Measurements from ENCODE around the gene MTHFD1L.

The MTHFD1L gene

GRCh38 chr6:151051164-151051563, 185.7 kb downstream of the MTHFD1L start:
- no peak for DNase-seq

- no peak for DNase-seq
These were observed 186.6 kb downstream of the MTHFD1L start for GRCh38 chr6:151052021-151052646.

DNA sequence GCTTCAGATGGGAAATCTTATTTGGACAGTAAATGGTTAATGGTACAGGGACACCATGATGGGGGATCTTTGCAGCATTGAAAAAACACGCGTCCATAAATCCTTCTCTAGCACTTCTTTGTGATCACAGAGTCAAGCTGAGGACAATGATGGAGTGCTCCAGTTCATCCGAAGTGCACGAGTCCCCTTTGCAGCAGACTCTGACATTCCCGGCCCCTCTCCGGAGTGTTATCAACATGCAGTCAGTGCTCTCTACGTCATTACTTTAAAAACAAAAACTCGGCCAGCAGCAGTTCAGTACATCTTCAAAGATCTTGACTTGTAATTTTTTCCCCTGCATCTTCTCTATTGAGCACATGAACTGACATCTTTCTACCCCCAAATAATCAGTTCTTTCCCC, 188.8 kb downstream of the MTHFD1L start:
- DNase-seq: no peak

DNA sequence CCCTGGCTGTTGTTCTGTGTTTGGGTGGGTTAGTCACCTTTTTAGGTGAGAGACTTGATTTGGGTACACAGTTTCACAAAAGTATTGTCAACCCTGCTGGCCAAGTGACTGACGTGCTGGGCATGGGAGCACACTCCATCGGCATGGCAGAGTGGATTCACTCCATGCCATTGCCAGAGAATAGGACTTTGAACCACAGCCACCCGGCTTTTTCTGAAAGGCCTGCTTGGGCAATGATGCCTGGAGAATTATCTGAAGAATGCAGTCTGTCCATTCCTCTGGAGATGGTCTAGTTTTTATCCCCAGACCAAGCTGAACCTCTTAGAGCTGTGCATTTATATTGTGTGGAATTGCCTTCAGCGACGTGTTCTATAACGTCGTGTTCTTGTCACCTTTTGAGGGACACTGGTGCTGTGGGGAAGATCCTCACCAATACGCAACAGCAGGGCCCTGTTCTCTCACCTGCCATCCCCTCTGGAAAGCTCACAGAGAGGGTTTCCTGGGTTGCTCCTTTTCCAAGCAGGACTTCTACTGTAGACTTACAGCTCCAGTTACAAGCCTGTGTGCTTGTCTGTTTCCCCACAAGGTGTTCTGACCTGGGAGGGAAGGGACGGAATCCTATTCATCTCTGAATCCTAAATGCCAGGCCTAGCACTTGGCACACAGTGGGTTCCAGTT, 190.9 kb downstream of the MTHFD1L start:
- DNase-seq: no peak

GRCh38 chr6:151057061-151057460, 191.6 kb downstream of the MTHFD1L start:
- DNase-seq: peak; percentile 25

- peak; percentile 37 for DNase-seq
These were observed 192.7 kb downstream of the MTHFD1L start for GRCh38 chr6:151058021-151058733.

GRCh38 chr6:151059612-151060095, 194.2 kb downstream of the MTHFD1L start:
- DNase-seq: no peak

DNA sequence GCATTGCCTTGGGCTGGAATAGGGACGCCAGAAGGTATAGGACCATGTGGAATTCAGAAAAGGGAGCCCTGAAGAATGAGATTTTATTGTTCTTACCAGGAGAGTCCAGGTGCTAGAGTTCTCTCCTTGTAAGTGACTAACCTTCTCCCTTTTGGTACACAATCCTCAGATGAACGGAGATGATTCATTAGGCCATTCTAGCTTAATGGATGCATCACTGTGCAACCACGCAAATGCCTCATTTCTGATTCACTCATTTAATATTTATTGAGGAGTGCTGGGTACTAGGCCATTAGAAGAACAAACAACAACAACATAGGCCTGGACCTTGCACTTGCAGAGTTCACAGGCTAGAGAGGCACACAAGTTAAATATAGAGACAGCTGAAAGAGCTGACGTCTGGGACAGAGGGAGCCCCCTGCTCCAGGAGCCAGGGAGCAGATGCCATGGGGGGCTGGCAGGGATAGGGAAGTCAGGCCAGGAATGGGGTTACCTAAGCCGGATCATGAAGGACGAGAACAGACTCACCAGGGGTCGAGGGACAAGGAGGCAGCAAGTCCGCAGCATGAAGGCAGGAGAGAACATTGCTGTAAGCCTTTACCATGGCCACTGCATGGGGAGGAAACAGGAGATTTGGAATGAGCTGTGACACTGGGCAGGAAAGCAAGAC, 194.7 kb downstream of the MTHFD1L start:
- no peak for DNase-seq

DNA sequence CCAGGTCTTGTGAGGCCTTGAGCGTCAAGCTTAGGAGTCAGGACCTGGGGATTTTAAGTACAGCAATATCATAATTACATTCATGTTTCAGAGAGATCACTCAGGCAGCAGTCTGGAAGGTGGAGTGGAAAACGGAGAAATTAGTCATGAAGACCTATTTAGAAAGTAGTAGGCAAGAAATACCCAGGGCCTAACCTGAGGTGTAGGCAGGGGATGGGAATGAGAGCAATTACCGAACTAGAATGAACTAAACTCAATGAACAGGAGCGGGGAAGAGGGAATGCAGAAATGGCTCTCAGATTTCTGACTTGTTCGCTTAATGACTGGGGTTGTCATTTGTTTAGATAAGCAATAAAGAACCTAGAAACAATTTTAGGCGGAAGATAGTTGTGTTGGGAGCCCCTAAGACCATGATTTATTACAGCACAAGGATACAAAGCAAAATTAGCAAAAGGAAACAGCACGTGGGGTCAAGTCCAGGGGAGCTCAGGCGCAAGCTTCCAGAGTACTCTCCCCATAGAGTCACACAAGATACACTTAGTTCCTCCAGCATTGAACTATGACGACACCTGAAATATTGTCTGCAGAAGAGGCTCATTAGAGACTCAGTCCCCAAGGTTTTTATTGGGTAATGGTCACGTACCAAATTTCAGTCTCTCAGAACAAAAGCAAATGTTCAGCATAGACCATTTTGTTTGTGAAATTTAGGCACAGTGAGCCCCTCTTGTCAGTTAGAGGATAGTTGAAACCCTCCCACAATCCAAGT, 195.4 kb downstream of the MTHFD1L start:
- DNase-seq: no peak

DNA sequence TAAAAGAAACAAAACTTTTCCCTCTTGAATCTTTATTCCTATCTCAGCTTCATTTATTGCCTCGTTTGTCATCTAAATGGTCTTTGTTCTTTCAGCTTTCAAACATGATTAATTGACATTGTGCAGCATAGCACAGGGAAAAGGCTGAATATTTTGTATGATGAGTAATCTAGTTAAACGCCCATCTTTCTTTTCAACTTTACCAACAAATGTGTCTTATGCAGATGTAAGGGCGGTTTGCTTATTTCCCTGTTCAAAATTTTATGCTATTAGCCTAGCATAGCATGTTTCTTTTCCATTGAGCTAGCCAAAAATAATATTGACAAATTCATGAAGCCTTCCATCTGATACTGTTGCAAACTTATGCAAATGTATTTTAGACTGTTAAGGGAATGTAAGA, 197.8 kb downstream of the MTHFD1L start:
- no peak for DNase-seq

- DNase-seq: no peak
These were observed 198.5 kb downstream of the MTHFD1L start for GRCh38 chr6:151063842-151064647.

DNA sequence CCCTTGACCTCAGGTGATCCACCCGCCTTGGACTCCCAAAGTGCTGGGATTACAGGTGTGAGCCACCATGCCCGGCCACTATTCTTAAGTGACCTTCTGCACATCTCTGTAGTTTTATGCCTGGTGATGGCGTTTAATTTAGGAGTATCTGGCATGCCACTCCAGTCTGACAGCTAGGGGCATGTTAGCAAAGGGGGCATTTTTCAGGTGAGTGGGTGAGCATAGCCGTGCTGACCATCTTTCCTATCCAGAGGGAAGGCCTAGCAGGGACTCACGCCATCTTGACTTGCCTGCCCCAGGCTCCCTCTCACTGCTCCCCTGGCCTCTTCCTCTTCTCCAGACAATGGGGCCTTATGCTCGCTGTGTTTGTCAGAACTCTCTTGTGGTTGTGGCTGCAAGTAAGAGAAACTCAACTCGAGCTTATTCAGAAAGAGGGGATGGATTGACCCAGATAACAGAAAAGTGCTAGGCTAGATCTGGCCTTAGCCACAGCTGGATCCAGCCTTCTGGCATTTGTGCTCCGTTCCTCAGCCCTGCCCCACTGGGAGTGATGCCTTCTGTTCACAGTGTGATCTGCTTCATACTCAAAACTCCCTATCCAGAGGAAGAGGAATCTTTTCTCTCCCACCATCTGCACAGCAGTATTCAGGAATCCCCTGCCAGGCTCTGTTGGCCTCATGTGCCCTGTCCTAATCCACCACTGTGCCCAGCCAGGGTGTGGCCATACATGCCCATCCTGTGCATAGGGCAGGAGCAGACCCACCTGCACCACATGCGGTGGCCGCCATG, 199.7 kb downstream of the MTHFD1L start:
- no peak for DNase-seq

DNA sequence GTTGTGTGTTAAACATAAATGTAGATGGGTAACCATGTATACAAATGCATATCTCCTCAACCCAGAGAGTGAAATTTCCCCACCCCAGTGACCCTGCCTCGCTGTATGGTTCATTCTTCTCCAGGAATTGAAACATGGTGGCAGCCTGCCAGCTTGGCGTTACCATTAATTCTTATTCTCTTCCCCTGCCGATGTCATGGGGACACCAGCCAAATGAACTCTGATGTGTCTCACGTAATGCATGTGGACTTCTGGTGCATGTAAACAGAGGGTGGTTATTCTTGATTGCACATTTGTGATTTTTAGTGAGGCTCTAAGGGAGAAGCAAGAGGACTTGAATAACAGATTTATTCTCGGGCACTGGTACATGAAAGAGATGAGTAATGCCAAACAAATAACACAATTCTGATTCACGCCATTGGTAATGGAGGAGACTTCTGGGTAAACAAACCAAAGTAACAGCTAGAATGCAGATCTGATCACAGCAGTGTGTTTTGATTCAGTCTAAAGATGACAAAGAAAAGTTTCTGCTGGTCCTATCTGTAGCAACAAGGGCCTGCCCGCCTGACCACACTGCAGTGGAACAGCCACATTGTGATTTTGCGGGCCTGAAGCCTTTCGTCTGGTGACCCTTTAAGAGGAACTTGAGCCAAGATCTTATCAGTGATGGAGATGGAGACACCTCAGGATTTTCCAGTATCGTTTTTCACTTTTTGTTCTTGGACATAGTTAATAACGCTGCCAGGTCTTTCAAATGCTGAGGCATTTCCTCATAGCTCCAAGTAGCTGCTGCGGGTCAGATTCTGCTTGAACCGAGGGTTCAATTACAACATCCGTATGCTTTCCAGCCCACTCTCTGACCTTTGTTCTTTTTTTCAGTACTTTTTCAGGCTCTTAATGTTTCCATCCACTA, 202.4 kb downstream of the MTHFD1L start:
- no peak for DNase-seq

- DNase-seq: no peak
These were observed 203.3 kb downstream of the MTHFD1L start for GRCh38 chr6:151068761-151069312.

GRCh38 chr6:151069641-151070040, 204.1 kb downstream of the MTHFD1L start:
- DNase-seq: no peak

- no peak for DNase-seq
These were observed 205.1 kb downstream of the MTHFD1L start for GRCh38 chr6:151070631-151071051.

DNA sequence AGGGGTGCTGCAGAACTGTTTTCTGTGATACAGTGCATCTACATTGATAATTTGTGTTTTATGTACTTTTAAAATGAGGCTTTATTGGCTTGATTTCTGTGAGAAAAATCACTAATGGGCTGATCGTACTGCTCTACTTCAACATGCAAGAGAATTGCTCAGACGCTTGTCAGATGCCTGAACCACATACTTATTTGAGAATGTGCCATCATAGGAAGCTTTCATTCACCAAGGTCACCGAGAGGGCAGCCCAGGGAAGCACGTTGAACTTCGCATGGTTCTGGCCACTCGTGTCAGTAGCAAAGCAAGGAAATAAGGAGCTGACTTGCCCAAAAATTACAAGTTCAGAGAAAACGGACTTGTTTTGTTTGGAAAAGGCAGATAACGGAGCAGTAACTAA, 205.8 kb downstream of the MTHFD1L start:
- DNase-seq: no peak

- no peak for DNase-seq
These were observed 207.6 kb downstream of the MTHFD1L start for GRCh38 chr6:151073146-151073545.

- no peak for DNase-seq
These were observed 208.2 kb downstream of the MTHFD1L start for GRCh38 chr6:151073701-151074100.

All from NCI-H1105 treated with DMSO at 0.1 percent for 48 hours (cell line).